ENCODE data around the gene SLC1A2.

DNA sequence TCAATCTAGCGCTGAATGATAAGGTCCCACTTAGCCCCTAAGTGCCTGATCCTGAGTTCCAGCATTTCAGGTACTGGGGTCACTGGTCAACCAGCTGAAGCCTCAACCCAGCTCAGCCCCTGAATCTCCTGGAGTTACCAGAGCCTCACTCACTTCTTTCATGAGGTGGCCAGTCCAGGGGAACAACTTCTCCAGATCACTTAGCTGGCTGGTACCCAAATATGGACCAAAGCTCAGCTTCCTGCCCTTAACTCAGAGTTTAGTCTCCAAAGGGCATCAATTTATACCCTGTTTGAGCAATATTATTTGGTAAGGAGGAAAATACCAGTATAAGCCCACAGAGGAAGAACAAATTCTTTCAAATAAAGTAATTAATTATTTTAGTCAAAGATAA, 105.6 kb downstream of the SLC1A2 start:
- TF ChIP-seq, protein P1, sequence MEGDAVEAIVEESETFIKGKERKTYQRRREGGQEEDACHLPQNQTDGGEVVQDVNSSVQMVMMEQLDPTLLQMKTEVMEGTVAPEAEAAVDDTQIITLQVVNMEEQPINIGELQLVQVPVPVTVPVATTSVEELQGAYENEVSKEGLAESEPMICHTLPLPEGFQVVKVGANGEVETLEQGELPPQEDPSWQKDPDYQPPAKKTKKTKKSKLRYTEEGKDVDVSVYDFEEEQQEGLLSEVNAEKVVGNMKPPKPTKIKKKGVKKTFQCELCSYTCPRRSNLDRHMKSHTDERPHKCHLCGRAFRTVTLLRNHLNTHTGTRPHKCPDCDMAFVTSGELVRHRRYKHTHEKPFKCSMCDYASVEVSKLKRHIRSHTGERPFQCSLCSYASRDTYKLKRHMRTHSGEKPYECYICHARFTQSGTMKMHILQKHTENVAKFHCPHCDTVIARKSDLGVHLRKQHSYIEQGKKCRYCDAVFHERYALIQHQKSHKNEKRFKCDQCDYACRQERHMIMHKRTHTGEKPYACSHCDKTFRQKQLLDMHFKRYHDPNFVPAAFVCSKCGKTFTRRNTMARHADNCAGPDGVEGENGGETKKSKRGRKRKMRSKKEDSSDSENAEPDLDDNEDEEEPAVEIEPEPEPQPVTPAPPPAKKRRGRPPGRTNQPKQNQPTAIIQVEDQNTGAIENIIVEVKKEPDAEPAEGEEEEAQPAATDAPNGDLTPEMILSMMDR (IDR thresholded peaks at IDR 0.05; ENCODE audit: insufficient read depth, low read depth, low read length): no peak
- TF ChIP-seq EZH2 (IDR thresholded peaks at IDR 0.05; ENCODE audit: insufficient read depth, low read length): no peak
